K562 (cell line): ENCODE data around the gene UBE2N.
A peak's percentile ranks its signal among the peaks of the same experiment; 100 is the strongest.

ENCODE experiments used
- ATF3 ChIP-seq, 2 experiments: fragments of 450-650 bp in 1 of 2; sonication (generic) in 1 of 2; formaldehyde crosslinking in 1 of 2; IDR thresholded peaks in 1 of 2; conservative IDR thresholded peaks in 1 of 2; 2 replicates each; pipeline versions ENCODE4 v1.6.1 to v1.8.1; 2016 to 2023; ENCODE audit warnings: mild to moderate bottlenecking in 2 of 2, moderate library complexity in 2 of 2, inconsistent platforms in 1 of 2, missing genetic modification reagents in 1 of 2
- FOXK1 ChIP-seq: sonication (generic); formaldehyde crosslinking; IDR thresholded peaks from 2 replicates; pipeline ENCODE4 v1.8.0; 2022; ENCODE audit warnings: missing genetic modification reagents, mild to moderate bottlenecking, borderline replicate concordance
- REST ChIP-seq, 2 experiments: fragments of 450-650 bp; formaldehyde crosslinking in 1 of 2; IDR thresholded peaks; 2 replicates each; pipeline versions ENCODE4 v1.4.0 to v1.6.1; 2014 to 2020; ENCODE audit warnings: mild to moderate bottlenecking in 2 of 2, borderline replicate concordance in 1 of 2, low read depth in 1 of 2
- SMARCA4 ChIP-seq: fragments of 450-650 bp; IDR thresholded peaks from 2 replicates; pipeline ENCODE4 v1.6.1; 2016

GRCh38 chr12:93467351-93468007, 25.7 kb upstream of the UBE2N start, which contains the start of gene MRPL42:
- TF ChIP-seq SMARCA4 (peak; percentile 54; the same call in 1 of the 2 replicates), FOXK1 (0 out of 2 replicates have a peak, but pooled peaks have one; percentile 41), REST (IDR thresholded peaks at IDR 0.05; ENCODE audit: borderline replicate concordance) (no peak; the same call in 1 of the 2 replicates), REST (CRISPR knock-in tag; IDR thresholded peaks at IDR 0.05; ENCODE audit: low read depth) (no peak), ATF3 (IDR thresholded peaks at IDR 0.05) (peak; percentile 39; the same call in 1 of the 2 replicates), ATF3 (CRISPR knock-in tag; conservative IDR thresholded peaks at IDR 0.05) (peak; percentile 74; the same call in 1 of the 2 replicates)
